Brain microvascular endothelial cell (primary cell): Measurements from ENCODE around the gene ATAD5.

Experiments
- DNase-seq: peaks from one replicate; pipeline ENCODE4 v3.0.0-alpha.2; 2020
- H3K27ac ChIP-seq: fragments of 250-450 bp; sonication (Bioruptor Pico); 2 replicates; pipeline ENCODE4 v1.5.1; 2020; ENCODE audit warnings: mild to moderate bottlenecking, moderate library complexity
- H3K27me3 ChIP-seq: fragments of 250-450 bp; sonication (Bioruptor Pico); replicated peaks from 2 replicates; pipeline ENCODE4 v1.5.1; 2020; ENCODE audit warnings: mild to moderate bottlenecking
- H3K36me3 ChIP-seq: fragments of 250-450 bp; sonication (Bioruptor Pico); replicated peaks from 2 replicates; pipeline ENCODE4 v1.5.1; 2020; ENCODE audit warnings: mild to moderate bottlenecking
- H3K4me3 ChIP-seq: 2 replicates; pipeline ENCODE4 v1.5.1; 2011; ENCODE audit warnings: low read depth, mild to moderate bottlenecking, control low read depth, low read length, moderate library complexity
- CTCF ChIP-seq: IDR thresholded peaks from 2 replicates; pipeline ENCODE4 v1.5.1; 2011; ENCODE audit warnings: low read depth, mild to moderate bottlenecking, moderate library complexity, low read length, control low read depth, inconsistent platforms; ENCODE audit errors: missing control alignments
- in situ Hi-C: cut with HindIII; loops from 2 replicates; pipeline ENCODE4 v1.10.0; 2017; ENCODE audit warnings: low sequenced_read_pairs, low pct_ligation_motif_present

ATAD5 gene

GRCh38 chr17:30848021-30848420, 16.3 kb downstream of the ATAD5 start:
- in situ Hi-C loops, result no loop called here
- Histone ChIP-seq H3K27ac (no peak overlapping the region), H3K36me3 (peaks cover 2% of the 10 kb centered on the region)

GRCh38 chr17:30854146-30854545, 22.4 kb downstream of the ATAD5 start:
- in situ Hi-C loops, result no loop called here
- Histone ChIP-seq H3K27ac (no peak overlapping the region), H3K4me3 (no peak overlapping the region), H3K36me3 (peaks cover 2% of the 10 kb centered on the region), H3K27me3 (no peaks in the 10 kb centered on the region)
- TF ChIP-seq CTCF, result no peak
- no peak for DNase-seq

More at GRCh38 chr17:30848021-30848420, 16.3 kb downstream of the ATAD5 start:
- Histone ChIP-seq H3K4me3 (no peak overlapping the region), H3K27me3 (no peaks in the 10 kb centered on the region)
- no peak for DNase-seq
- no peak for TF ChIP-seq CTCF

GRCh38 chr17:30858556-30859250, 26.9 kb downstream of the ATAD5 start:
- no peak for TF ChIP-seq CTCF
- in situ Hi-C loops, result no loop called here
- no peaks in the 10 kb centered on the region for H3K36me3 ChIP-seq

GRCh38 chr17:30864636-30865035, 32.9 kb downstream of the ATAD5 start:
- Histone ChIP-seq H3K27me3 (no peaks in the 10 kb centered on the region), H3K4me3 (no peak overlapping the region), H3K36me3 (no peaks in the 10 kb centered on the region), H3K27ac (no peak overlapping the region)
- in situ Hi-C loops, result no loop called here
- no peak for TF ChIP-seq CTCF
- DNase-seq, result no peak

More at GRCh38 chr17:30858556-30859250, 26.9 kb downstream of the ATAD5 start:
- Histone ChIP-seq H3K27me3 (no peaks in the 10 kb centered on the region), H3K27ac (no peak overlapping the region), H3K4me3 (no peak overlapping the region)
- DNase-seq, result no peak

GRCh38 chr17:30869005-30869404, 37.2 kb downstream of the ATAD5 start:
- no peak for DNase-seq
- no peaks in the 10 kb centered on the region for H3K27me3 ChIP-seq
- H3K27ac ChIP-seq, result no peak overlapping the region
- no peaks in the 10 kb centered on the region for H3K36me3 ChIP-seq
- no peak for TF ChIP-seq CTCF
- in situ Hi-C loops, result no loop called here
- H3K4me3 ChIP-seq, result no peak overlapping the region

GRCh38 chr17:30886187-30886586, 54.4 kb downstream of the ATAD5 start:
- in situ Hi-C loops, result no loop called here
- no peaks in the 10 kb centered on the region for H3K27me3 ChIP-seq
- TF ChIP-seq CTCF, result no peak
- no peak overlapping the region for H3K4me3 ChIP-seq
- H3K36me3 ChIP-seq, result no peaks in the 10 kb centered on the region
- no peak overlapping the region for H3K27ac ChIP-seq
- DNase-seq, result no peak
